Retina (tissue), 1 donor: ENCODE measurements around the gene C1orf210.

Experiments
- DNase-seq: peaks from one replicate; pipeline ENCODE4 v3.0.0-alpha.2; 2016

Gene C1orf210

DNA sequence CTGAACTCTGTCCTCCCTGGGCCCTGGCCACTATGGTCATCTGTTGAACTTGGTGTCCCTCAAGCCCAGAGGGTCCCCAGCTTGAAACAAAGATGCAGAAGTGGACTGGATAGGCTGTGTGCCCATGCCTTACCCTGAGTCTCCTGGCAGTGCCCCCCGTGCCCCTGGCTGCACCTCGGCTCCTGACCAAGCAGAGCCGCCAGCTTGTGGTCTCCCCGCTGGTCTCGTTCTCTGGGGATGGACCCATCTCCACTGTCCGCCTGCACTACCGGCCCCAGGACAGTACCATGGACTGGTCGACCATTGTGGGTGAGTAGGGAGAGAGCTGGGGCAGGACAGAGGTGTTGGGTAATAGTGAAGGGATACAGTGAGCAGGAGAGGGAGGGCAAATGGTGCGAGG, 26.1 kb upstream of the C1orf210 start:
- DNase-seq, result no peak

DNA sequence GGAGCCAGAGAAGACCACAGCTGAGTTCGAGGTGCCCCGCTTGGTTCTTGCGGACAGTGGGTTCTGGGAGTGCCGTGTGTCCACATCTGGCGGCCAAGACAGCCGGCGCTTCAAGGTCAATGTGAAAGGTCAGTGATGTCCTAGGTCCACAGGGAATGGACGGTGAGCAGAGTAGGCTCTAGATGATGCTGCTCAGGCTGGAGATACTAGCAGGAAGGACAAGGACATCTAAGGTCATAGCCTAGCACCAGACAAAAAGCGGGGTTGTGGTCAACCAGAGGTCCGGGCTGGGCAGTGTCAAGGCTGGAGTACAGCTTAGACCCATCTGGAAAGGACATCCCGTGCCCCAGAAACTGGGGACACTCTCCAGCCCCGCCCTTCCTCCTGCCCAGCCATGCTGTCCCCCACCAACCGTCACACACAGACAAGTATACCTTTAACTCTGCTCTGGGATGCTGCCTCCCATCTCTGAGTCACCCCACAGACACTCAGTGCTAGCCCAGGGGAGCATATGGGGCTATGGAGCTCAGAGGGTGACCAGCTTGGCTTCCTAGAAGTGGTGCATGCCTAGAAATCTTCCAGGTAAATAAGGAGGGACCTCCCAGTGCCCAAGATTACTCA, 24.1 kb upstream of the C1orf210 start:
- DNase-seq, result no peak

DNA sequence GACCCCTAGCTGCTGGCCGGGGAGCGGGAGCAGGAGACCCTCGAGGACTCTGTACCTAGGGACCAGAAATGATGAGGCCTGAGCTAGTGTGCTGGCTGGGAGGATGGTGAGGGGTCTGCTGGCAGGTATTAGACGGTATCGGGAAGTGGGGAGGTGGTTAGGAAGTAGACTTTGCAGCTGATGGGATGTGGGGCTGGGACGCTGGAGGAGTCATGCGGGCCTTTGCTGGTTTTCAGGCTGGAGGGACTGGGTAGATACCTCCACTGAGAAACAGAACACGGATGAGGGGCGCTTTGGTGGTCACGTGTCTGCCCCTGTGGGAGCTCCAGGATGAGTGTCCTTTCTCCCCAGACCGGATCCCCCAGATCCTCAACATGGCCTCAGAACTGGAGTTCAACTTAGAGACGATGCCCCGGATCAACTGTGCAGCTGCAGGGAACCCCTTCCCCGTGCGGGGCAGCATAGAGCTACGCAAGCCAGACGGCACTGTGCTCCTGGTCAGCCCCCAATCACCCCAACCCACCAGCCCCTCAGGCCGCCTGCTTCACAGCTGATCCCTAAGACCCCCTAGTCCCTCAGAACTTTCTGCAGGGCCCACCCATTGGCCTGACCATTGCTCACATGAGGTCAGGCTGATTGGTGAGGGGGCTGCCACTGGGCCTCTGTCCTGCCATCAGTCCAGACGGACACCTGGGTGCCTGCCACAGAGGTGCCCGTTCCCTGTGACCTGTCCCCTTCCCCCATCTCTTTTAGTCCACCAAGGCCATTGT, 23.4 kb upstream of the C1orf210 start:
- DNase-seq, result no peak

DNA sequence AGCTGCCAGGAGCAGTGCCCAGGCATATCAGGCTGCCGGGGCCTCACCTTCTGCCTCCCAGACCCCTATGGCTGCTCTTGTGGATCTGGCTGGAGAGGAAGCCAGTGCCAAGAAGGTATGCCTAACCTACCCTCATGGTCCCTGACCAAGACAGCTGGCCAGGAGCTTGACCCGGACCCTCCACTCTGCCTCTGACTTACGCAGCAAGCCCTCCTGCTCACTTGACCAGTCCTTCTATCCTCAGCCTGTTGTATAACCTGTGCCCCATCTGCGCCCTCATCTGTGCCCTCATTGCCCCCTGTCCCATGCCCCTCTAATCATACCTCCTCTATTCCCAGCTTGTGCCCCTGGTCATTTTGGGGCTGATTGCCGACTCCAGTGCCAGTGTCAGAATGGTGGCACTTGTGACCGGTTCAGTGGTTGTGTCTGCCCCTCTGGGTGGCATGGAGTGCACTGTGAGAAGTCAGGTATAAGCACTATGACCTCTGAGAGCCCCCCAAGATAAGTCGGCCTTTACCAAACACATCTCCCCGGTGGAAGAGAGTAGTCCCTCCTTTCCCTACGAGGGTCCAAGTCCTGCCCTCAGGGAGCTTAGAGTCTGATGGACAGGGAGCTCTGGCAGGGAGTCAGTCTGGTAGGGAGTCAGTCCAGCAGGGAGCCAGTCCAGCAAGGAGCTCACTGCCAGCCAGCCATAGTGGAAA, 22.2 kb upstream of the C1orf210 start:
- no peak for DNase-seq

DNA sequence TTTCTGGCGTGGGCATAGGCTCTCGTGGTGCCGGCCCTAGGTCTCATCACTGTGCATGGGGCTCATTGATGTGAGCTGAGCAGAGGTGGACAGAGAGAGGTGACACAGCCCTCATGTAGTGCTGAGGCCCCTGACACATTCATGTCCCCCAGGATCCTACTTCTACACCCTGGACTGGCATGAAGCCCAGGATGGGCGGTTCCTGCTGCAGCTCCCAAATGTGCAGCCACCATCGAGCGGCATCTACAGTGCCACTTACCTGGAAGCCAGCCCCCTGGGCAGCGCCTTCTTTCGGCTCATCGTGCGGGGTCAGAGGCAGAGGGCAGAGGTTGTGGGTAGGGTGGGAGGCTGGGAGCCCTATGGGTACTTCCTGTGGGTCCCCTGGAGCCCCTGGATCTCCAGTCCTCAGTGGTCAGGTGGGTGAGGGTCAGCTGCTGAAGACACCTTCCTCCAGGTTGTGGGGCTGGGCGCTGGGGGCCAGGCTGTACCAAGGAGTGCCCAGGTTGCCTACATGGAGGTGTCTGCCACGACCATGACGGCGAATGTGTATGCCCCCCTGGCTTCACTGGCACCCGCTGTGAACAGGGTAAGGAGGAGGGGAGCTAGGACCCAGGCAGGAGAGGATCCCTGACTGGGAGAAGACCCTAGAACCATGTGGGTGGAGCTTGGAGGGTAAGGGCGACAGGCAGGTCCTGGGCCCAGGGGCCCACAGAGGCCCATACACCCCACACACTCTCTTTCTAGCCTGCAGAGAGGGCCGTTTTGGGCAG, 21.5 kb upstream of the C1orf210 start:
- DNase-seq, result no peak

DNA sequence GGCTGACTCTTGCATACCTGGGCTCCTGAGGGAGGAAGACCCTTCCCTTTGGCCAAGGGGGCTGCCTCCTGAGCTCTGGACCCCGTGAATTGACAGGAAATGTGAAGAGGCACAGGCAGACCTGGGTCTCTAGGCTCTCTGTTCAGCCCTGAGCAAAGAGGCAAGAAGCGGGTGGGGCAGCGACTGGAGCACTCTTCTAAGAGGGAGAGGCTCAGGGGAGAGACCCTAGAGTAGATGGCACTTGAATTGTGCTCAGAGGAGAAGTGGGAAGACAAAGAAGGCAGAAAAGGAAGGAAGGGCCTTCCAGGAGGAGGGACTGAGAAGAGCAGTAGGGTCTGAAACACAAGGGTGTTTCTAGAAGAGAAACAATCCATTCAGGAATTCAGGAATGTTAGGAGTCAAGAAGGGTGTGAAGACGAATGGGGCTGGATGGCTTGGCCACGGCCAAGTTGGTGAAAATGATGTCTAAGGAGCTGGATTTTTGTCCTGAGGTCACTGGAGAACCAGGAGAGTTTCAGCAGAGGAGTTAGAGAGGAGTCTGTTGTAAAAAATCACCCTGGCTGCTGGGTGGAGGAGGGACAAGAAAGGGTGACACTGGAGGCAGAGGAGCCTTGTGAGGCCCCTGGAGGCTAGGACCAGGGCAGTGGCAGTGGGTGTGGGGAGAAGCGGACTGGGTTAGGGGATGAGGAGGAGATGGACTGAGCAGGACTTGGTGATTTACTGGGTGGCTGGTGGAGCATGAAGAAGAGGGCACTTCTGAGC, 20.7 kb upstream of the C1orf210 start:
- no peak for DNase-seq

DNA sequence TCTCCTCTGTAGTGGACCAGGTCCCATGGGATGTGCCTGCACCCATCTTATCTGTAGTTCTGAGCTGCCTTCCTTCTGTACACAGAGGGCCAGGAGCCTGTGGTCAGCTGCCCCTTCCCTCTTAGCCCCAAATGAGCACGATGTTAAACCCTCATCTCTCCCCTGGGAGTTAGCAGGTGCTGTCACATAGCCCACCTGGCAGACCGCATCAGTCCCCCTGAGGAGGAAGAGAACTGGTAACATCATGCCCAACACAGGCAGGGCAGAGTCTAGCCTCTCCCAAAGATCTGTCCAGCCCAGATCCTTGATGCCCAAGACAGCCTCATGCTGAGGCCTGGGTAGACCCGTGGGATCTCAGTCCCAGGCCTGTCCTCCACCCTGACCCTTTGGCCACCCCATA, 20.1 kb upstream of the C1orf210 start:
- no peak for DNase-seq

DNA sequence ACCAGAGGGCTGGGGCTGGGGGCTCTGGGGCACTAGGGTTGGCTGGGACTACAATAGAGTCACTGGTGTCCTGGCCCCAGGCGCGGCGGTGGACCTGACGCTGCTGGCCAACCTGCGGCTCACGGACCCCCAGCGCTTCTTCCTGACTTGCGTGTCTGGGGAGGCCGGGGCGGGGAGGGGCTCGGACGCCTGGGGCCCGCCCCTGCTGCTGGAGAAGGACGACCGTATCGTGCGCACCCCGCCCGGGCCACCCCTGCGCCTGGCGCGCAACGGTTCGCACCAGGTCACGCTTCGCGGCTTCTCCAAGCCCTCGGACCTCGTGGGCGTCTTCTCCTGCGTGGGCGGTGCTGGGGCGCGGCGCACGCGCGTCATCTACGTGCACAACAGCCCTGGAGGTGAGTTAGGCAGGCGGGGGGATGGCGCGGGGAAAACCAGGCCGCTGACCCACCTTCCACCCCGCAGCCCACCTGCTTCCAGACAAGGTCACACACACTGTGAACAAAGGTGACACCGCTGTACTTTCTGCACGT, 19.5 kb upstream of the C1orf210 start:
- DNase-seq, result no peak

DNA sequence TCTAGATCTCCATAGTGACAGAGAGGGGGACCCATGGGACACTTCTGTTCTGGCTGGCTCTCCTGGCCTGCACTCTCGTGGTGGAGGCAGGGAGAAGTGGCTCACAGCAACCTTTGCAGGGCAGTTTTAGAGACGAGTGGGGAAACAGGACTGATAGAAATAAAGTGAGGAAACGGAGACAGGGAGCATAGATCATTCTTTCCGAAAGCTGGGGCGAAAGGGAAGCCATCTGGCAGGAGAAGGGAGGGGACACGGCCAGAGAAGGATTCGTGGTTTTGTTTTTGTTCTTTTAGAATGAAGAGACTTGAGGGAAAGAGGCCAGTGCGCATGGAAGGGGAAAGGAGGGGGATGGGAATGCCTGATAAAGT, 18.9 kb upstream of the C1orf210 start:
- no peak for DNase-seq

DNA sequence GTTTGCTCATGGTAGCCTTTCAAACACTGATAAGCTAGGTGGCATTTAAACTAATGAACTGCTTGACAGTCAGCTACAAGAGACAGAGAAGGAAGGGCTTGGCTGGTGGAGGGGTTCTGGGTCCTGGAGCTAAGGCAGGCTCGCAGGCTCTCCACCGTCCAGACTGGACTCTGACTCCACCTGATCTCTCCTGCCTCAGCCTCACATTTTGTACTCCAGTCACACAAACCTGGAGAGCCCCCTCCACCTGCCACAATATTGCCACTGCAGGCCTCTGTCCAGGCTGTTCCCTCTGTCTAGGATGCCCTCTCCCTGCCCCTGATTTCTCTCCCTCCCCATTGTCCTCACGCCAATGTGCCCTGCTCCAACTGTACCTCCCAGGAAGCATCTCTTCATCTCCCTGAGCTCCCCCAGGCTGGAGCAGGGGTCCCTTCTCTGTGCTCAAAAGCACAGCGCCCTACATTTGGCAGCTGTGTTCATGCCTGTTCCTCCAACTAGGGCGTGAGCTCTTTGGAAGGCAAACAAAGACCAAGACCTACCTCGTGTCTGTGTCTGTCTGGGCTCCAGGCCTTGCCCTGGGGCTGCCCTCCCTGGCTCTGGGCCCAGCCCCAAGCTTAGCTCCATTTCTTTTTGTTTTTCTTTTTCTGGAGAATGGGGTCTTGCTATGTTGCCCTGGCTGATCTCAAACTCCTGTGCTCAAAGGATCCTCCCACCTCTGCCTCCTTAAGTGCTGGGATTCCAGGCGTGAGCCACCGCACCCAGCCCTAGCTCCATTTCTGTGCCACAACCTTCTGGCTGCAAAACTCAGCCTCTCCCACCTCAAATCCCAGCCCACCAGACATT, 18.3 kb upstream of the C1orf210 start:
- DNase-seq, result no peak

DNA sequence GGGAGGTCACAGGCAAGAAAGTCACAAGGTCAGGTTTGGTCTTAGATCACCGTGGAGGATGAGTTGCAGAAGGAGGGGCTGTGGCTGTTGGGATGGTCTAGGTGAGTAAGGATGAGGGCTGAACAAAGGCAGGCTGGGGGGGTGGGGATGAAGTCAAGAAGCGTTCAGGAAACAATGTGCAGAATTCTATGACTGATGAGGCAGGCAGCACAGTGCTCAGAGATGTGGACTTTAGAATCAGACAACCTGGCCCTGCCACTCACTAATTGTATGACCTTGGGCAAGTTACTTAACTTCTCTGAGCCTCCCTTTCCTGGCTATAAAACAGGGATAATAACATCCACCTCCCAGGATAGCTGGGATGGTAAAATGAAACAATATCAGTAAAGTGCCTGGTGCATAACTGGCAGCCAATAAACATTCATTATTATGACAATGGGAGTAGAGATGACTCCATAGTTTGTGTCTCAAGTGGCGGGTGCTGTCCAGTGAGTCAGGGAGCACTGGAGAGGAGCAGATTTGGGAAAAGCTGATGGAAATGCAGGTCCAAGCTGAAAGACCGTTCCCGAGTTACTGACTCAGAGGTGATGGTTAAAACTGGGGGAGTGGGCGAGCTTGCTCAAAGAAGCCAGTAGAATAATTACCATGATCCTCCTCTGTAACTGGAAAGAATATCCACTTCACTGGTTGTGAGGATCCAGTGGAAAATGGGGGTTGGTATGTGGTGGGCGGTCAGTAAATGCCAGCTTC, 17.5 kb upstream of the C1orf210 start:
- DNase-seq, result no peak

DNA sequence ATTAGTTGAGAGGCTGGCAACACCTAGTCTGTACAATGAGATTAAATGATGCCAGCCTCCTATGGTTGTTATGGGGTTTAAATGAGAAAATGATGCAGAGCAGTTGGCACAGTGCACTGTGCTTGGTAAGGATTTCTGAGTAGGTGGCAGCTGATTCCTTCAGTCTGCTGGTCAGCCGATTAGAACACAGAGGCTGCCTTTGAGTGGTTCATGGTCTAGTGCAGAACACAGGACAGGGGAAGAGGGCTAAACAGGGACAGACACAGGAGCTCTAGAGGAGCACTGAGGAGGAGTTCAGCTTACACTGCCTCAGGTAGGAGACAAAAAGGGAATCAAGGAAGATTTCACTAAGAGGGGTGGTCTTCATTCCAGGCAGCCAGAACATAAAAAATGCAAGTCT, 16.8 kb upstream of the C1orf210 start:
- DNase-seq, result no peak

DNA sequence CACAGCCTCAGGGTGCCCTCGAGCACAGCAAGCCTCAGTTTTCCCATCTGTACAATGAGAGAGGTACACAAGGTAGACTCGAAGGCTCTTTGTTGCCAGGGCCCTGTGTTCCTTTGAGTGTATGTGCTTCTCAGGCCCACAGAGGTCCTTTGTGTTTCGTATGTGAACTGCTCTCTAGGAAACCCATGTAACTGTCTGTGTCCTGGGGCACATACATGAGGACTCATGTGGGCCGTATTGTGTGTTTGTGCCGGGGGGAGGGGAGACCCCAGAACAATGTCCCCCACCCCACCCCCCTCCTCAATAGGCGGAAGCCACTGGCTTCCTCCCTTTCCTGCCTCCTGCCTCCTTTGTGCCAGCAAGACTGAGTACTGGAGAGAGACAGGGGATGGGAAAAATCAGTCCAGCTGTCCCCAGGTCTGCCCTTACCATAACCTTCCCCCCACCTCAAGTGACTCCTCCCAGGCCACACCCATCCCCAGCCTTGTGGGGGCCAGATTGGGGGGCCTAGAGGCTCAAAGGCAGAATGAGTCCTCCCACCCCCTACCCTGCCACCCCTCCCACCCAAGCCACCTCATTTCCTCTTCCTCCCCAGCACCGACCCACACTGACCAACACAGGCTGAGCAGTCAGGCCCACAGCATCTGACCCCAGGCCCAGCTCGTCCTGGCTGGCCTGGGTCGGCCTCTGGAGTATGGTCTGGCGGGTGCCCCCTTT, 15.2 kb upstream of the C1orf210 start, which contains the start of gene TIE1:
TIE1 (plus strand) TSS at position 605 of the 717 bp plus-strand sequence; CDS start at position 695, 90 bp downstream.
- no peak for DNase-seq

DNA sequence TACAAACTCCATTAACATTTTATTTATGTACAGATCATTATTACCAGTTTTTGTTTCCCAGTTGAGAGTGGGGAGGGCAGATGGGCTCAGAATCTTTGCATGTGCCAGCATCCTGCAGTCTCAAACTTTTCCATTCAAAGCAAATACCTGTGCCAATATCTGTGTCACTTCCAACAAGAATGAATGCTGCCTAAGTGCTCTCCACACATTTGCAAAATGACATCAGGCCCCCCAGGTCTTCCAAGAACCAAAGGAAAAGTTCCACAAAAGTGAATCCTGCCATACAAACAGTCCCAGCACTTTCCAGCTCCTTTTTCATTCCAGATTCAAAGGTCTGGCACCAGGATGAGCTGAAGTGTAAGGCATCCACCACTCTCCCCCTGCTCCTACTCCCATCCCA, 13.7 kb upstream of the C1orf210 start:
- no peak for DNase-seq

DNA sequence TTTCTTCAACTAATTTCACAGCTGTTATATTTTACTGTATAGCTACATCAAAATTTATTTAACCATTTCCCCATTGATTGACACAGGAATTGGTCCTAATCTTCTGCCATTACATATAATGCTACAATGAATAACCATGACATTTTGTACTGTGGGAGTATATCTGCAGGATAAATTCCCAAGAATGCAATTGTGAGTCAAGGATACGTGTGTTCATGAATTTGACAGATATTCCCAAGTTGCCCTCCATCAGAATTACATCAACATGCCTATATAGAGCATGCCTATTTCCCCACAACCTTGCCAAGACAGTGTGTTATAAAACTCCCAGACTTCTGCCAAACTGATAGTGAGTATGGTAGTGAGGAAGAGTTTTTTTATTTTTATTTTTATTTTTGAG, 12.7 kb upstream of the C1orf210 start:
- no peak for DNase-seq

DNA sequence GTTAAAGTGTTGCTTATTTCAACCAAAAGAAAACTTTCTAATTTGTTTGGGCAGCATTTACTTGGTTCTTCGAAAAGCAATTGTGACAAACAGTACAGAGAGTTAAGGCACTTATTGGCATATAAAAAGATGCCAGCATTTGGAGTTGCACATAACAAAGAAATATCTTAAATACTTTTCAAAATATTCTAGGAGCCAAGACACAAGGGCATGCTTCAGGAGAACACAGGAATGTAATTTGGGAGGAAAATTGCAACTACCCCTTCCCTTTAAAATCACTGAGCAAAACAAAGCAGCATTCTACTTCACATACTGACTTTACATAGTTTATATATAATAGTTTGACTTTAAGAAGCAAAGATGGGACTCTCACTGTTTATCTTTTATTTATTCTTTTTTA, 10.8 kb upstream of the C1orf210 start:
- no peak for DNase-seq

DNA sequence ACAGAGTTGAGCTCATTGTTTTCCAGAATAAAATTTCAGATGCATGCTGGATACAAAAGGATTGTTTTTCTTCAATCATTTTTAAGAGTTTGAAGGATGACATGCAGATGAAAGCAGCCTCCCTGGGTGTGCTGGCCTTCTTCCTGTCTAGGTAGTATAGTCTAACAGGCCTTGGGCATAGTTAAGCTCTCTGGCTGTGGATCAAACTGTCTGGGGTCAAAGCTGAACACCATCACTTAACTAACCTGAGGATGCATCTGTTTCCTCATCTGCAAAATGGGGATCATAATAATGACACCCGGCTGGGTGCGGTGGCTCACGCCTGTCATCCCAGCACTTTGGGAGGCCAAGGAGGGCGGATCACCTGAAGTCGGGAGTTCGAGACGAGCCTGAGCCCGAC, 9.4 kb upstream of the C1orf210 start:
- DNase-seq, result no peak

DNA sequence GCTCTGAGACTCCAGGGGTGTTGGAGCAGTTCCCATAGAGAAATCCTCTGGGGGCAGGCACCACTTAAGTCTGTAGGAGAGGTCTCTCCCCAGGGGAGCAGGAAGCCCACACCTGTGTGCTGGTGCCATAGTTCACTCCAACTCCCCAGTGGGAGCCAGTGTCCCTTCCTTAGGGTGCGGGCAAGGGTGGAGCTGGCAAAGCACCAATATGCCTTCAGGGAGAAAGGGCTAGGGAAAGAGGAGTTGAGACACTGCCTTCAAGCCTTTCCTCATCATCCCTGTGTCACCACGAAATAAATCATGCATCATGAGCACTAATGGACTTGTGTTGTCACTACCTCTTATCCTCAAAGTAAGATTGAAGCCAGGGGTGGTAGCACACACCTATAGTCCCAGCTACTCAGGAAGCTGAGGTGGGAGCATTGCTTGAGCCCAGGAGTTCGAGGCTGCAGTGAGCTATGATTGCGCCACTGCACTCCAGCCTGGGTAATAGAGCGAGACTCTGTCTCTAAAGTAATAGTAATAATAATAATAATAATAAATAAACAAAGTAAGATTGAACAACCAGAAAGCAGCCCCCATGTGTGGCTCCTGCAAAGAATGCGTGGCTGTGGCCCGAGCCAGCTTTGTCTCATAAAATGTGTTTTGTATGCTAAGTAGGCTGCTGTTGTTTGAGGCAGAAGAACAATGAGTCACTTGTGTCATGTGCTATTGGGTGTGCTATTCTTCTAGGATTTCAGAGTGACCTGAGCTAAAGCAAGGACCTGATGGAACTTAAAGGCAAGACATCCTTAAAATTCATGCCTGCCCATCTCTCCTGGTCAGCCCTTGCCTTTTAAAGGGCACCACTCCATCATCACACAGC, 8.7 kb upstream of the C1orf210 start:
- DNase-seq, result no peak

DNA sequence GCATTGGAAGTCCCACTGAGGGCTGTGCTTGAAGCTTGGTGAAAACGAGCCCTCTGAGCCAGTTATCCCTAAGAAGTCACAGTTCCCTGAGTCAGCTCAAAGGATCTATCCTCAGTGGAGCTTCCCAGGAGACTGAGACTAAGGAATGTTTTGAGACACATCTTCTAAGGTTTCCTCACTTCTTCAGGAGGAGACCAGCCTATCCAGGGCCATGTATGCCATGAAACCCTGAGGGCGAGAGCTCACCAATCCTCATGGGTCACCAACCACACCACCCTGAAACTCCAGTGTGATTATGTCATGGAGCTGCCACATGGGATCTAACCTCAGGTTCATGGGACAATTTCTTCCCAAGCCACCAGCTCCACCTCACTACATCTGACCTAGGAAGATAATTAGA, 7.8 kb upstream of the C1orf210 start:
- no peak for DNase-seq
